GM23248 (cell line): ENCODE data around the gene NSD1.

Source experiments
- EZH2 ChIP-seq: fragments of 200-600 bp; sonication (generic); IDR thresholded peaks from 2 replicates; pipeline ENCODE4 v1.6.1; 2018; ENCODE audit warnings: antibody characterized with exemption, mild to moderate bottlenecking; ENCODE audit not compliant: insufficient read depth, poor library complexity, severe bottlenecking
- EZH2phosphoT487 ChIP-seq: fragments of 200-600 bp; sonication (generic); IDR thresholded peaks from 2 replicates; pipeline ENCODE4 v1.6.1; 2018; ENCODE audit warnings: antibody characterized with exemption, moderate library complexity, mild to moderate bottlenecking, low read depth; ENCODE audit not compliant: insufficient read depth

GRCh38 chr5:177131019-177131320, 2.6 kb upstream of the NSD1 start:
- TF ChIP-seq EZH2 (no peak), EZH2phosphoT487 (no peak)
